Liver (tissue), 3 donors: ENCODE data around the gene DDOST.

Experiments
- CTCF ChIP-seq: fragments of 150-350 bp; IDR thresholded peaks from 2 replicates; pipeline ENCODE4 v1.5.1; 2017; ENCODE audit warnings: improper control_type of control experiment, low read depth, low read length; ENCODE audit not compliant: missing input control
- EGR1 ChIP-seq, 2 donors: IDR thresholded peaks; 2 replicates each; pipeline ENCODE4 v1.6.1; 2016 to 2018; ENCODE audit warnings: antibody characterized with exemption in 2 of 2, low read depth in 2 of 2
- FOXA1 ChIP-seq: IDR thresholded peaks from 2 replicates; pipeline ENCODE4 v1.6.1; 2016; ENCODE audit warnings: antibody characterized with exemption
- FOXA2 ChIP-seq: IDR thresholded peaks from 2 replicates; pipeline ENCODE4 v1.6.1; 2016; ENCODE audit warnings: antibody characterized with exemption
- GABPA ChIP-seq, 2 donors: IDR thresholded peaks in 1 of 2; conservative IDR thresholded peaks in 1 of 2; 2 replicates each; pipeline ENCODE4 v1.6.1; 2016; ENCODE audit warnings: antibody characterized with exemption in 2 of 2, mild to moderate bottlenecking in 1 of 2, moderate library complexity in 1 of 2
- JUND ChIP-seq, 2 donors: IDR thresholded peaks; 2 replicates each; pipeline ENCODE4 v1.6.1; 2016; ENCODE audit warnings: antibody characterized with exemption in 2 of 2
- RAD21 ChIP-seq, 2 donors: IDR thresholded peaks; 2 replicates each; pipeline ENCODE4 v1.6.1; 2016; ENCODE audit warnings: antibody characterized with exemption in 2 of 2, mild to moderate bottlenecking in 2 of 2
- REST ChIP-seq: IDR thresholded peaks from 2 replicates; pipeline ENCODE4 v1.6.1; 2016; ENCODE audit warnings: antibody characterized with exemption, mild to moderate bottlenecking
- SP1 ChIP-seq: IDR thresholded peaks from 2 replicates; pipeline ENCODE4 v1.6.1; 2018; ENCODE audit warnings: antibody characterized with exemption, mild to moderate bottlenecking
- YY1 ChIP-seq: IDR thresholded peaks from 2 replicates; pipeline ENCODE4 v1.6.1; 2016; ENCODE audit warnings: antibody characterized with exemption, mild to moderate bottlenecking
- ZBTB33 ChIP-seq: IDR thresholded peaks from 2 replicates; pipeline ENCODE4 v1.6.1; 2016; ENCODE audit warnings: antibody characterized with exemption
- donor health status: healthy.
- donor health status: healthy.

GRCh38 chr1:20609541-20609940 is 51.6 kb downstream of the DDOST start:
- TF ChIP-seq CTCF (no peak), ZBTB33 (no peak), REST (no peak), JUND (IDR thresholded peaks at IDR 0.05) (no peak), FOXA1 (no peak), FOXA2 (no peak), RAD21 (IDR thresholded peaks at IDR 0.05) (no peak), SP1 (no peak), YY1 (no peak), EGR1 (IDR thresholded peaks at IDR 0.05; ENCODE audit: low read depth in 2 of 2) (no peak), GABPA (IDR thresholded peaks at IDR 0.05 in 1 of 2, conservative IDR thresholded peaks at IDR 0.05 in 1 of 2) (no peak)
